PFSK-1 (cell line): Measurements from ENCODE around the gene TRPV4.

Experiments used
- FOXP2 ChIP-seq: optimal IDR thresholded peaks from 2 replicates; pipeline ENCODE3; 2011; ENCODE audit warnings: borderline replicate concordance, control low read depth, inconsistent platforms; ENCODE audit not compliant: insufficient read depth; ENCODE audit errors: extremely low read length, extremely low read depth
- POLR2AphosphoS5 ChIP-seq: IDR thresholded peaks from 2 replicates; pipeline ENCODE4 v1.6.1; 2012; ENCODE audit warnings: low read depth, mild to moderate bottlenecking, control low read depth, low read length, moderate library complexity
- SIN3A ChIP-seq: IDR thresholded peaks from 2 replicates; pipeline ENCODE4 v1.6.1; 2012; ENCODE audit warnings: mild to moderate bottlenecking, low read length, moderate library complexity, borderline replicate concordance; ENCODE audit not compliant: insufficient read depth
- TAF1 ChIP-seq: IDR thresholded peaks from 2 replicates; pipeline ENCODE4 v1.6.1; 2012; ENCODE audit warnings: low read length, control low read depth, borderline replicate concordance; ENCODE audit not compliant: insufficient read depth
- TF ChIP-seq, protein P1 (sequence below), 2 experiments: IDR thresholded peaks; 2 replicates each; pipeline versions ENCODE4 v1.6.1 to v1.8.0; 2011 to 2012; ENCODE audit warnings: low read depth in 2 of 2, low read length in 2 of 2, control low read depth in 1 of 2, inconsistent platforms in 1 of 2, mild to moderate bottlenecking in 1 of 2, moderate library complexity in 1 of 2; ENCODE audit not compliant: insufficient read depth in 1 of 2

TRPV4 gene

DNA sequence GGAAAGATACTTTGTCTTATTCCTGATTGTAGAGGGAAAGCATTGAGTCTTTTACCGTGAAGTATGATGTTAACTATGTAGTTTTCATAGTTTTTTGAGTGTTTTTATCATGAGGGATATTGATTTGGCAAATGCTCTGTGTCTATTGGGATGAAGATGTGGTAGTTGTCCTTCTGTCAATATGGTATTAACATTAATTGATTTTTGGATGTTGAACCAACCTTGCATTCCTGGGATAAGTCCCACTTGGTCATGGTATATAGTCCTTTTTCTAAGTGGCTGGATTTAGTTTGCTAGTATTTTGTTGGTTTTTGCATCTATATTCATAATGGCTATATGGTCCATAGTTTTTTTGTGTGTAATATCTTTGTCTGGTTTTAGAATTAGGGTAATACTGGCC lies 76.7 kb downstream of the TRPV4 start:
- TF ChIP-seq FOXP2 (no peak), POLR2AphosphoS5 (no peak), SIN3A (no peak), TAF1 (no peak)
- TF ChIP-seq, protein P1, sequence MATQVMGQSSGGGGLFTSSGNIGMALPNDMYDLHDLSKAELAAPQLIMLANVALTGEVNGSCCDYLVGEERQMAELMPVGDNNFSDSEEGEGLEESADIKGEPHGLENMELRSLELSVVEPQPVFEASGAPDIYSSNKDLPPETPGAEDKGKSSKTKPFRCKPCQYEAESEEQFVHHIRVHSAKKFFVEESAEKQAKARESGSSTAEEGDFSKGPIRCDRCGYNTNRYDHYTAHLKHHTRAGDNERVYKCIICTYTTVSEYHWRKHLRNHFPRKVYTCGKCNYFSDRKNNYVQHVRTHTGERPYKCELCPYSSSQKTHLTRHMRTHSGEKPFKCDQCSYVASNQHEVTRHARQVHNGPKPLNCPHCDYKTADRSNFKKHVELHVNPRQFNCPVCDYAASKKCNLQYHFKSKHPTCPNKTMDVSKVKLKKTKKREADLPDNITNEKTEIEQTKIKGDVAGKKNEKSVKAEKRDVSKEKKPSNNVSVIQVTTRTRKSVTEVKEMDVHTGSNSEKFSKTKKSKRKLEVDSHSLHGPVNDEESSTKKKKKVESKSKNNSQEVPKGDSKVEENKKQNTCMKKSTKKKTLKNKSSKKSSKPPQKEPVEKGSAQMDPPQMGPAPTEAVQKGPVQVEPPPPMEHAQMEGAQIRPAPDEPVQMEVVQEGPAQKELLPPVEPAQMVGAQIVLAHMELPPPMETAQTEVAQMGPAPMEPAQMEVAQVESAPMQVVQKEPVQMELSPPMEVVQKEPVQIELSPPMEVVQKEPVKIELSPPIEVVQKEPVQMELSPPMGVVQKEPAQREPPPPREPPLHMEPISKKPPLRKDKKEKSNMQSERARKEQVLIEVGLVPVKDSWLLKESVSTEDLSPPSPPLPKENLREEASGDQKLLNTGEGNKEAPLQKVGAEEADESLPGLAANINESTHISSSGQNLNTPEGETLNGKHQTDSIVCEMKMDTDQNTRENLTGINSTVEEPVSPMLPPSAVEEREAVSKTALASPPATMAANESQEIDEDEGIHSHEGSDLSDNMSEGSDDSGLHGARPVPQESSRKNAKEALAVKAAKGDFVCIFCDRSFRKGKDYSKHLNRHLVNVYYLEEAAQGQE (IDR thresholded peaks at IDR 0.05; ENCODE audit: insufficient read depth in 1 of 2, low read depth in 2 of 2, low read length in 2 of 2): no peak

DNA sequence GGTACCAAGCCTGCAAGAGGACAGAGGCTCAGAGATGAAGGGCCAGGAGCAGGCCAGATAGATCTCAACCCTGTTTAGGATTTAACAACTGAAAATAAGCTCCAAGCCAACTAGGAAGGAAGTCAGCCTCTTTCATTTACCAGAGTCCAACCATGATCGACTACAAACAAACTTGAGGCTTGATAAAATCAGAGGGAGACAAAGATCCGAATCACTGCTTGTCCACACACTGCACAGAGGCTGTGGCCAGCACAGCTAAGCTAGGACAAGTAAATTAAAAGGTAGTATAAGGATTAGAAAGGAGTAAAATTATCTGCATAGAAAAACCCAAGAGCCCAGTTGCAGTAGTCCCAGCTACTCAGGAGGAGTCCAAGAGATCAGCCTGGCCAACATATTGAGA lies 79.2 kb downstream of the TRPV4 start:
- TF ChIP-seq SIN3A: 0 out of 2 replicates have a peak, but pooled peaks have one; percentile 43
- no peak for TF ChIP-seq TAF1

DNA sequence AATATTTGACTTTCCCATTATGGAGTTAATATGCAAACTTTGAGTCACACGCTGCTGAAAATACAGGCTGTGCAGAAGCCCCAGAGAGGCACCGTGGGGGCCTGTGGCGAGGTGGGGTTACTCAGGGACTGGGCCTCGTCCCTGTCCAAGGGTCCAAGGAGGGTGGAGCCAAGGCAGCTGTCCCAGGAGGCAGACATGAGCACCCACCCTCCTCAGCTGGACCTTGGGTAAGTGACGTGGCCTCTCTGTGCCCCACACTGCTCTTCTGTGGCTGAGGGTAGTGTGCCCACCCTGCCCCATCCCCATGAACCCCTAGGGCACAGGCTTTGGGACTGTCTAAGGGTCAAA lies 80.2 kb downstream of the TRPV4 start:
- TF ChIP-seq SIN3A (no peak), POLR2AphosphoS5 (no peak), TAF1 (no peak), FOXP2 (no peak)
- TF ChIP-seq, protein P1 (IDR thresholded peaks at IDR 0.05; ENCODE audit: insufficient read depth in 1 of 2, low read depth in 2 of 2, low read length in 2 of 2): no peak

DNA sequence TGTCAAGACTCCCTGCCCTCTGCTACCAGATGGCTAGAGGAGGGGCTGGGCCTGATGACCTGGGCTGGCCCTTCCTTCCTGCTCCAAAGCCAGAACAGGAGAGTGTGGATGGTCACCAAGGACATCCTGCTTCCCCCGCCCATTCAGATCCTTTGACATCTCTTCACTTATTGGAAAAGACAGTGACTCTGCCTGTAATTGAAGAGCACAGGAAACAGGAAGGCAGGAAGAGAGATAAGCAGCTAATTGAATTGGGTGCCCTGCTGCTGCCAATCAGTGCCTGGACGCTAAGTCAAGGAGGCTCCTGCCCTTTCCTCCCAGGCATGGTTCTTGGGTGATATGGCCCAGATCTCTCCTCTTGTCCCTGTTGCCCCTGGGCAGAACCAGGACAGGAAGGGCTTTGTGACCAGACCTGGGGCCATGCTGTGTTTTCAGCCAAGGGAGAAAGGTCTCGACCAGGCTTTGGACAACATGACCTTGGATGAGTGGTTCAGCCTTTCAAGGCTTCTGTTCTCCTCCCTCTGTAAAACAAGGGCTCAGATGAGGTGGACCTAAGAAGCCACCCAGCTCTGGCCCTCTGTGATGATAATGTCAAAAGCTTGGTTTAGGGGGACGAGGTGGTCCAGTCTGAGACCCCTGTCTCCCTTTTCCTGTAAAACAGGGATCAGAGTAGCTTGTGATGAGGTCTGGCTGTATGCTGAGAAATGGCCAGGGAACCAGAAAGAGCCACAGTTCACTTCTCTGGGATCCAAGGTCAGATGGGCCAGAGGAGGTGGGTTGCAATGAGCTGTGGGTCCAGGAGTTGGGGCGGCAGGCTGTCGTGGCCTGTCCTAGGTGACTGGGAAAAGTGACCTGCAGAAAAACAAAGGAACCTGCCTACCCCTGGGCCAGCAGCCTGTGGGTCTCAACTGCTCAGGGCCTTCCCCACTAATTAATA lies 80.8 kb downstream of the TRPV4 start:
- TF ChIP-seq POLR2AphosphoS5: no peak
- 0 out of 2 replicates have a peak, but pooled peaks have one; percentile 80 for TF ChIP-seq SIN3A
- TF ChIP-seq FOXP2: no peak
- TF ChIP-seq, protein P1 (IDR thresholded peaks at IDR 0.05; ENCODE audit: insufficient read depth in 1 of 2, low read depth in 2 of 2, low read length in 2 of 2): peak in 1 of 2 experiments; percentile 81; a peak in 2 of 4 replicates

DNA sequence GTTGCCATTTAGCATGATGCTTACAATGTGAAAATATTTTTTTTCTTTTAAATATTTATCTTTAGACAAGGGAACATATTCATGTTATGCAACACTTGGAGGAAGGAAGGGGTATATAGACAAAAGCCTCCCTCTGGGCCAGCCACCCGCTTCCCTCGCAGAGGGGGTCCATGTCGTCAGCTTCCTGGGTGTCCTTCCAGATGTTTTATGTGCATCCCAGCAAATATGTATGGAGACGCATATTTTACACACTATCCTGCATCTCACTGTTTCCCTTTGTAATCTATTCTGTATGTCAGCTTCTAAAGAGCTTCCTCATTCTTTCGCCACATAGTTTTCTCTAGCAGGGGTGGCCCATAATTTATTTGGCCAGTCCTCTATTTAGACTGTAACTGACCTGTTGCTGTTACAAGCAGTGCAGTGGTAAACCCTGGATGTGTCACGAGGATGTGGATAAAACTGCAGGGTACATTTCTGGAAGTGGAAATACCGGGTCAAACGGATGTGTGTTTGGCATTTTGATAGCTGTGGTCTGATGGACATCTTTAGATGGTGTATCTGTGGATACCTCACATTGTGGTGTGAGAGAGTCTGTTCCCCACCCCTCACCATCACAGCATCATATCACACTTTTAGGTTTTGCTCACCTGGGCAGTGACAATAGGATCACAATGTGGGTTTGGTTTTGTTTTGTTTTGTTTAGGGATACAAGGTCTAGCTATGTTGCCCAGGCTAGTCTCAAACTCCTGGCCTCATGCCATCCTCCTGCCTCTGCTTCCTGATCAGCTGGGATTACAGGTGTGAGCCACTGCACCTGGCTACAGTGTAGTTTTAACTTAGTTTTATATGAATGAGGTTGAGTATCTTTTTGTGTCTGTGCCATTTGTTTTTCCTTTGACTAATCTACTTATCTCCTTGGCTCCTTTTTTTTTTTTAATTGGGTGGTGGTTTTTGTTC lies 87.9 kb downstream of the TRPV4 start:
- TF ChIP-seq, protein P1 (IDR thresholded peaks at IDR 0.05; ENCODE audit: insufficient read depth in 1 of 2, low read depth in 2 of 2, low read length in 2 of 2): no peak
- no peak for TF ChIP-seq FOXP2
